ENCODE data around the gene RRM1.
A peak's percentile ranks its signal among the peaks of the same experiment; 100 is the strongest.

RRM1 gene

DNA sequence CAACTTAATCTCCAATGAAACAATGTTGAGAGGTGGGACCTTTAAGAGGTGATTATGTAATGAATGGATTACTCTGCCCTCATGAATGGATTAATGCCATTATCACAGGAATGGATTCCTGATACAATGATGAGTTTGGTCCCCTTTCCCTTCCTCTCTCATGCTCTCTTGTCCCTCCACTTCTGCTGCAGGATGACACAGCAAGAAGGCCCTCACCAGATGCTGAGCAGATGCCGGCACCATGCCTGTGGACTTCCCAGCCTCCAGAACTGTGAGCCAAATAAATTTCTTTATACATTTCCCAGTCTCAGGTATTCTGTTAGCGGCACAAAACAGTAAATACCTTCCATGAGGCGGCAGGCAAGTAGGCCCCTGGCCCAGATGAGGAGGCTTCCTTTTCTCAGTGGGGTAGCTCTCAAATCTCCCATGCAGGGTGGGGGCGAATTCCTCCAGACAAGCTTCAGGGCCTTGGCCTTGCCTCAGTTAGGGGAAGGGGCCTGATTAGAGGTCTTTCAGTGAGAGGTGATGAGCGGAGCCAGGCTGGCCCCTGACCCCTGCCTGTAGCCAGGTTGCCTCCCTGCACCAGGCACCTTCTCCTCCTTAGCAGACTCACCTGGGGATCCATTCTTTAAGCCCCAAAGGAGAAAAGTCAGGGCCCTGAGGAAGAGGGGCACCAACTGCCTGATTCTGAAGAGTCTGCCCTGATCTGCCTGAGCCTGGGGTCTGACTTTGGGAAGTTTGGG lies 86.0 kb downstream of the RRM1 start:
- DNase-seq, result no peak
- intact Hi-C loops (cut with DNase I), result loop anchor here (10.0 kb wide), 1 partner anchor 824 kb away; no protein-coding TSS in a partner anchor

DNA sequence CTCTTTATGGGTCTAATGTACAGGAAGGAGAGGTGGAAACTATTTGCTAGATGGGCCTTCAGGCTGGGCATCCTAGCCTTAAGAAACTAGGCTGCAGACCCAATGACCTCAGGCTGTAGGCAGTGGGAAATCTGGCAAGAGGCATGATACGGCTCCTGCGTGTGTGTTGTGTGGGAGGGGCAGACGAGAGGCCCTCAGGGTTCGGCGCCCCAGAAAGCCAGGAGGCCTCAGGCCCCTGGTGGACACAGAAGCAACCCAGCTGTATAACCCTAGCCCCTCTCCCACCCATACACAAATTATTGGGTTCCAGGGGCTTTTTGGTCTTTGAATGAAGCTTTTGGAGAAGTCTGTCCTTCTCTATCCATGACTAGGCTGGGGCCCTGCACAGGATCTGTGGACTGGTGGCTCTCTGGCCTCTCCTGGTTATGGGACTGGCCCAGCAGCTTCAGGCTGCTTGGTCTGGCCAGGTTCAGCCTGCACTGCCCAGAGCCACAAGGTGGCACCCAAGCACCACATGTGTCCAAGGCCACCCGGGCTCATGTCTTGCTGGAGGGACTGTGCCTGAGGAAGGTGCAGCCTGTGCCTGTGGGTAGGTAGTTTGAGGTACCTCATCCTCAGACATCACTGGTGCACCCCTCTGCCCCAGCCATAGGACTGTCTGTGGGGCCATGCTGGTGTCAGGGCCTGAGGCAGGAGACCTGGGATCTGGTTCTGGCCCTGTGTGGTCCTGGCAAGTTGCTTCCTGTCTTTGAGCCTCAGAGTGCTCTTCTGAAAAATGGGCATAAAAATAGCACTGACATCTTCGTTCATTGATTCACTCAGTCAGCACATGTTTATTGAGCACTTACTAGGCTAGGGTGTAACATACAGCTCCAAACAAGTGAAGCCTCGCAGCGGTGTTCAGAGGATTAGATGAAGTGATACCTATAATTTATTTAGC lies 87.5 kb downstream of the RRM1 start:
- intact Hi-C loops (cut with DNase I), result loop anchor here (10.0 kb wide), 1 partner anchor 823 kb away; no protein-coding TSS in a partner anchor
- DNase-seq, result peak; percentile 24 to 84 (median 60)

DNA sequence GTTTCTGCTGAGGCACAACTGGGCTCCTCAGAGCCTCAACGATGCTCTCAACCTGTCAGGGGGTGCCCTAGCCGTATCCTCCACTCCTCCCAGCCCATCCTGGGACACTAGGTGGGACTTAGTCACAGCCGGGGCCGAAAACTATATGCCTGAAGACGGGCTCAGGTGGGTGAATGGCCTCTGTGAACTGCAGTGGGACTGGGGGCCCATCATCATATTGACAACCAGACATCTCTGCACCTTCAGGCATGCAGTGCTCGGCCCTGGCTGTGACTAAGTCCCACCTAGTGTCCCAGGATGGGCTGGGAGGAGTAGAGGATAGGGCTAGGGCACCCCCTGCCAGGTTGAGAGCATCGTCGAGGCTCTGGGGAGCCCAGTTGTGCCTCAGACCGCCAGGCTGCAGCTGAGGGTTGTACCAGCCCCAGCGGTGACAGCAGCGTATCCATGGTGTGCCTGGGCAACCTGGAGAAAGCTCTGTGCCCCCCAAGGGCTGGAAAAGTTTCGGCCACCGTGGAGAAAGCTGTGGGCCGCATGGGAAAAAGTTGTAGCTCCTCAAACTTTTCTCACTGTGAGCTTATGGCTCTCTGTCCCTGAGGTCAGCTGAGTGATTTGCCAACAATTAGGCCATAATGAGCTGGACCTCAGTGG lies 88.9 kb downstream of the RRM1 start:
- intact Hi-C loops (cut with DNase I), result loop anchor here (10.0 kb wide), 1 partner anchor 821 kb away; no protein-coding TSS in a partner anchor
- DNase-seq, result no peak

DNA sequence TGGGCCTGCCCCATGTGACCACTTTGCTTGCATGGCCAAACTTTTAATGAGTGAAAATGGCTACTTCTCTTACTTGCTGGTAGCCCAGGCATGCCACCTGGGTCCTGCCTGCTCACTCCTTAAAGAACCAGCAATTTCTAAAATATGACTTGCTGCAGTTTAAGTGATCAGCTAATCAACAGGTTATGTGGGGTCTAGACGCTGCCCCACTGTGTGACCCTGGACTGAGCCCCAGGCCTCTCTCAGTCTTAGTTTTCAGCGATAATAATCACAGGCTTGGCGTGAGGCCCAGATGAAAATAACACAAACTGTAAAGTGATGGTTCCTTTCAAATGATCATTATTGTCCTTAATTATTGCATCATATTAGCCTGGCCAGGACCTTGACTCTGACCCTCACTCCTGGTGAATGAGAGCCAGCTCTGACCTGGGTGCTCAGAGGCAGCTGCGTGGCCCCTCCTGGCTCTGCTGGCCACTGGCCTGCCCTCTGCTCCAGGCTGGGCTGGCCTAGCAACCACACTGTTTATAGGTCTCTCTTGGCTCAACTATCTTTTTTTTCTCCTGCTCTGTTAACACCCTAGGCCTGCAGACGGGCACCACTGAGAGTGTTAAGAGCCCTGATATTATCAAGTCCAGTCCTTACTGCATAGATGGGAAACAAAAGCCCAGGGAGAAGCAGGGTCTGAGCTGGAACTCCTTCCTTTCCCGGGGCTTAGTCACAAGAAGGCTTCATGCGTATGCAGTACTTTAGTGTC lies 89.7 kb downstream of the RRM1 start:
- DNase-seq, result no peak

DNA sequence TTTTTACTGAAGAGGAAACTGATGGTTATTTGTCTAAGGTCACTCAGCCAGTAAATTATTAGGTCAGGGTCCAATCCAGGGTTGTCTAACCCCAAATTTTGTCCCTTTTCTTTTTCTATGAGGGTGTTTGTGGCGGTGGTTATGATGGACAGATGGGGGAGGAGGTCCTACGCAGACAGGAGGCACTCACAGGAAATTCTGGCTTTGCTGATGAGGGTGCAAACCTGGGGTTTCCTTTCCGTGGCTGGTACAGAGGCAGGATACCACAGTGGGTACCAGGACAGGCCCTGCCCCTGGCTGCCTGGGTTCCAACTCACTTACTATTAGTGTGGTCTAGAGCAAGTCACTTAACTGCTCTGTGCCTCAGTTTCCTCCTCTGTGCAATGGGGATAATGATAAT lies 91.0 kb downstream of the RRM1 start:
- DNase-seq, result no peak
- intact Hi-C loops (cut with DNase I), result loop anchor here (5.0 to 10.0 kb wide), 3 partner anchors 312 to 819 kb away; no protein-coding TSS in a partner anchor

More for the DNA sequence above, 89.7 kb downstream of the RRM1 start:
- intact Hi-C loops (cut with DNase I), result loop anchor here (10.0 kb wide), 1 partner anchor 820 kb away; no protein-coding TSS in a partner anchor

DNA sequence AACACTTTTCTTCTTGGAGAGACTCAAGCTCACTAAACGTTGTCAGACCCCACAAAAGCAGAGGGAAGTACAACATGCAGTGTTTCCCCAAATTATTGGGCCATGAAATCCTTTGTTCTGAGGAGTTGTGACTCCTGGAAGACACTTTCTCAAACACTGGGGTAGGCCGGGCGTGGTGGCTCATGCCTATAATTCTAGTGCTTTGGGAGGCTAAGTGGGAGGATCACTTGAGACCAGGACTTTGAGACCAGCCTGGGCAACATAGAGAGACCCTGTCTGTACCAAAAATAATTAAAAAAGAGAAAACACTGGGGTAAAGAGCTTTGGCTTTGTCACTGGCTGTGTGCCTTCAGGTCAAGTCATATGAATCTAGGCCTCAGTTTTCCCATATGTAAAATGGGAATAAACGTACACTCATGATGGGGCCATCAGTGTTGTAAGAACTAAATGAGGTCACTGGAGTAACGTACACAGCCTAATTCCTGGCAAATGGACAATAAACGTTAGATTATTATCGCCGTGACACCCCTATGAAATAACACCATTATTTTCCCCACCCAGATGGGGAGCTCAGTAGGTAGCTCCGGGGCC lies 92.0 kb downstream of the RRM1 start:
- intact Hi-C loops (cut with DNase I), result loop anchor here (5.0 to 10.0 kb wide), 3 partner anchors 311 to 818 kb away; no protein-coding TSS in a partner anchor
- DNase-seq, result no peak

DNA sequence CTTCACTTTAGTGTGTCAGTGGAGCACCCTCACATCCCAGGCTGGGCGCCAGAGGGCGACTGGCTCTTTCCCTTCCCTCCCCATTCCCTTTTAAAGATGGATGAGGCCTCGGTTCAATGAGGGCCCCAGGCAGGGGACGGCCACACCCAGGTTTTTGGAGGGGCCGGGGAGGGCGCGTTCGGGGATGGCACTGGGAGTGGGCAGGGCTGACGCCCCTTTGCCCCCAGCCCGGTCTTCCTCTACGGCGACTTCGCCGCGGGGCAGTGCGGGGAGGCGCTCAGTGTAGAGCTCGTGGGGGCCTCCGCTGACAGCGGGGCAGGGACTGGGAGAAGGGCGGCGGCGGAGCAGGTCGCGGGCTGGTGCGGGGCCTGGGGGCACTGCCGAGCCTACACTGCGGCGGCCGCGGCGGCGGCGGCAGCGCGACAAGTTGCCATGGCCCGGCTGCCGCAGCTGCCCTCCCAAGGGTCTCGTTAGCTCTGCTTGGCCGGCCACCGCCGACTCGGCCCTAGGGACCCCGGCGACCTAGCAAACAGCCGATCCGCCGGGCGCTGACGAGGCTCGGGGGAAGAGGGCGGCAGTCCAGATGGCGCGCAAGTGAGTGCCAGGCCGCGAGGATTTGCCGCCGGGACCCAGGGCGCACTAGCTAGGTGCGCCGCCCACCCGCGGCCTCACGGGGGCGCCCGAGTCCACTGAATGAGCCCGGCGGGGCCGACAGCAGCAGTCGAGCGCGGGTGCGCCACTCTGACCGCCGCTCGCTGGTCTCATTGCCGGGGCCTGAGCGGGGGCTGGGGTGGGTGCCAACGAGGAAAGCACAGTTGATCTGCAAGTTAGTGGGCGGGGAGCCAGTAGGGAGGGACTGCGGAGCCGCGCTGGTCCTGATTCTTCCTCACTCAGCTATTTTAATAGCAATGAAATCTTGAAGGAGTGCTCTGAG lies 92.7 kb downstream of the RRM1 start:
- intact Hi-C loops (cut with DNase I), result loop anchor here (5.0 to 10.0 kb wide), 3 partner anchors 310 to 817 kb away; no protein-coding TSS in a partner anchor
- DNase-seq, result peak; percentile 74 to 96 (median 90)
